ENCODE measurements around the gene ASTL.
"Not testable (repeated sequence)": the region's sequence is repeated elsewhere in the genome, so short reads cannot be mapped to it uniquely, and the experiment has no call there.

Gene ASTL

GRCh38 chr2:96087130-96087529 is 51.2 kb downstream of the ASTL start:
- H3K4me3 ChIP-seq (ENCODE audit: low read depth, low read length), result no peak overlapping the region
- DNase-seq (ENCODE audit: low read depth), result no peak
- TF ChIP-seq, protein P1, sequence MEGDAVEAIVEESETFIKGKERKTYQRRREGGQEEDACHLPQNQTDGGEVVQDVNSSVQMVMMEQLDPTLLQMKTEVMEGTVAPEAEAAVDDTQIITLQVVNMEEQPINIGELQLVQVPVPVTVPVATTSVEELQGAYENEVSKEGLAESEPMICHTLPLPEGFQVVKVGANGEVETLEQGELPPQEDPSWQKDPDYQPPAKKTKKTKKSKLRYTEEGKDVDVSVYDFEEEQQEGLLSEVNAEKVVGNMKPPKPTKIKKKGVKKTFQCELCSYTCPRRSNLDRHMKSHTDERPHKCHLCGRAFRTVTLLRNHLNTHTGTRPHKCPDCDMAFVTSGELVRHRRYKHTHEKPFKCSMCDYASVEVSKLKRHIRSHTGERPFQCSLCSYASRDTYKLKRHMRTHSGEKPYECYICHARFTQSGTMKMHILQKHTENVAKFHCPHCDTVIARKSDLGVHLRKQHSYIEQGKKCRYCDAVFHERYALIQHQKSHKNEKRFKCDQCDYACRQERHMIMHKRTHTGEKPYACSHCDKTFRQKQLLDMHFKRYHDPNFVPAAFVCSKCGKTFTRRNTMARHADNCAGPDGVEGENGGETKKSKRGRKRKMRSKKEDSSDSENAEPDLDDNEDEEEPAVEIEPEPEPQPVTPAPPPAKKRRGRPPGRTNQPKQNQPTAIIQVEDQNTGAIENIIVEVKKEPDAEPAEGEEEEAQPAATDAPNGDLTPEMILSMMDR (IDR thresholded peaks at IDR 0.05; ENCODE audit: control insufficient read depth, extremely low read depth, insufficient read depth), result no peak

DNA sequence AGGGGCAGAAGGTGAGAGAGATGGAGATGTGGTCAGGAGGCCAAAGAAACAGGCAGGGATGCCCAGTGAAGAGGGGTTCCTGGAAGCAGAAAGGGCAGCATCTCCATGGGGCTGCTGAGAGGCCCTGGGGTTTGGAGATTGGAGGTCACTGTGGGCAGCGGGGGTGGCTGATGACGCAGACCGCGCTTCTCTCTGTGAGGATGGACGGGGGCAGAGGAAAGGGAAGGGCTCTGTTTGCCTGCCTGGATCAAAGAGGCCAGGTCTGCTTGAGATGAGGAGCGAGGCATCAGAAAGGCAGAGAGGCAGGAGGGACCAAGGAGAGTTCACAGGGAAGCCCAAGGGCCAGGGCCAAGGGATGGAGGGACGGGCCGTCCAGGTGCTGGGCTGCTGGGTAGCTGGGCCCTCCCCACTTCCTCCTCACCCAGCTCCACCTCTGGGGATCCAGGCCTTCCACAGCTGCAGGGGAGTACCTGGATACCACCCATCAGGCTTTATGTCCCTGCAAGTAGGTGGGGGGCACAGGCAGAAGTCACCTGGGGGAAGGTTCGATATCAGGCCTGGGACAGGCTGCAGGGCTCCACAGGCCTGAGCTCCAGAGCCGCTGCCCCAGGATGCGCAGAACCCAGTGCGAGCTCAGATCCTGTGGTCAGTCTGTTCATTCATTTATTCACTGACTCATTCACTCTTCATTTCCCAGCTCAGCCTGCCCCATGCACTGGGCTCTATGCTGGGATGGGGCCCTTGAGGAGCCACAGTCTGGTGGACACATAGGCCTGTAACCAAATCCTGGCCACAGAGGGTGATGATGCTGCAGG is 52.6 kb downstream of the ASTL start:
- no peak overlapping the region for H3K4me3 ChIP-seq (ENCODE audit: low read depth, low read length)
- TF ChIP-seq, protein P1 (IDR thresholded peaks at IDR 0.05; ENCODE audit: control insufficient read depth, extremely low read depth, insufficient read depth), result no peak
- no peak for DNase-seq (ENCODE audit: low read depth)

GRCh38 chr2:96084858-96085518 is 53.3 kb downstream of the ASTL start:
- H3K4me3 ChIP-seq (ENCODE audit: low read depth, low read length); DNase-seq (ENCODE audit: low read depth): not testable (repeated sequence)

DNA sequence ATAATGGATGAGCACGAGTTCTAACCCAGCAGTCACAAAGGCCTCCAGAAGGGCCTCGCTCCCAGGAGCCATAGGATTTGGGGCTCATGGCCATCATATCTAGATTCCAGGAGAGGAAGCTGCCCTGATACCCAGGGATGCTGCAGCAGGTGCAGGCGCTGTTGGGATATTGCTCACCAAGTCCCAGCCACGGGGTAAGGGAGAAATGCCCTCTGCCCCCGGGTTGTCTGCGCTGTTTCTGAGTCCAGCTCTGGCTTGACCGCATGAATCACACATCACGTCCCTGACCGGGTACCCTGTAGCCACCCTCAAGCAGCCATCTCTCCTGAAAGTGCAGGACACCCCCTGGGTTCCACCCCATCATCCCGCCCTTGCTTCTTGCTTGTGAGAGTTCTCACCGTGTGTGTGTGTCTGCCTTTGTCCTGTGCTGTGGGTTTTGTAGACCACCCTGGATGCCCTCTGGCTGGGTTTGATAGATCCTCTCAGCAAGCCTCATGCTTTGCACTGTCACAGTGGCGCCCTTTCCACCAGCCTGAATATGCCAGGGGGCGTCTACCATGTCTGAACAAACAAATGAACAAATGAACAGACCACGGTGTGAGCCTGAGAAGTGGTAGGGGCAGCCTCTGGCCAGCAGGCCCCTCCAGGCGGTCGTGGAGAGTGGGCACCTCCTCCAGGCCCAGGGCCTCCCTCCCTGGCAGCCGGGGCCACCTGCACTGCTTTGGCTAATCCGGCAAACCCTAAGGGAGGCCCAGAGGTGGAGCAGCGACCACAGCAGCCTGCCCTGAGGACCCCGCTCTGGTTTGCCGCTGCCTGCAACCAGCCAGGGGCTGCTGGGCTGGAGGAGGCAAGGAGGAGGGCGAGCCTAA is 54.1 kb downstream of the ASTL start:
- TF ChIP-seq, protein P1 (IDR thresholded peaks at IDR 0.05; ENCODE audit: control insufficient read depth, extremely low read depth, insufficient read depth), result no peak
- no peak overlapping the region for H3K4me3 ChIP-seq (ENCODE audit: low read depth, low read length)
- no peak for DNase-seq (ENCODE audit: low read depth)

DNA sequence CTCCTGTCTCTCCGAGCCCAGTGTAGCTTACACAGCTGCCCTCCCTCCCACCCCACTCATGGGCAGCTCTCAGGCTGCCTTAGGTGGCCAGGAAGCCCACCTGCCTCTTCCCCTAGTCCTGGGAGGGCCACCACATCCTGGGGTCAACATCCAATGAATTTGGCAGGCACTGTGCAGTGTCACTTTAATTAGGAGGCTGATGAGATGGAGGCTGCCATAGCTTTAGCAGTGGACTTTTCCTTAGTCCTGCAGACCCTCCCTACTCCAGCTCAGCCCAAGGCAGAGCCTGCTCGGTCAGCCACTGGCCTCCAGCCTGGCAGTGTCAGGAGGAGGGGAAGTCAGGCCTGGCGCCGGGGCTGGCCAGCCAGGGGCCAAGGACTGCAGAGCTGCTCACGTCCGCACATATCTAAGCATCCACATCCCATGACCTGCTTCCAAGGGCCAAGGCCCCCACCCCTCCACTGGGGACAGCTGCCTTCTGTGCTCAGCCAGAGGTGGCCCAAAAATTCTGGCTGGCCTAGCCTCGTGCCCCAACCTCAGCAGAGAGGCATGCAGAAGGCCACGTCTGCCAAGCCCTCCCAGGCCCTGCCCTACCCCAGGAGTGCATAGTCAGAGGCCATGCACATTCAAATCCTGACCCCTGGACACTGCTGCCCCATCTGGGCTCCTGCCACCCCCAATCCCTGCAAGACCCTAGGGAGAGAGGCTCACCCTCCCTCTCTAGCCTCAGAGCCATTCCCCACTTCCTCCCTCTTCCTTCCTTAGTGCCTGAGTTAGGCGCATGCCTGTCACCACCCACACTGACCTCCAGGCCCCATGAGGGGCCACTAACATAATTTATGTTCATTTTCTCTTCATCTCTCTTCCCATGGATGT is 55.0 kb downstream of the ASTL start:
- H3K4me3 ChIP-seq (ENCODE audit: low read depth, low read length), result no peak overlapping the region
- no peak for DNase-seq (ENCODE audit: low read depth)
- TF ChIP-seq, protein P1 (IDR thresholded peaks at IDR 0.05; ENCODE audit: control insufficient read depth, extremely low read depth, insufficient read depth), result no peak

DNA sequence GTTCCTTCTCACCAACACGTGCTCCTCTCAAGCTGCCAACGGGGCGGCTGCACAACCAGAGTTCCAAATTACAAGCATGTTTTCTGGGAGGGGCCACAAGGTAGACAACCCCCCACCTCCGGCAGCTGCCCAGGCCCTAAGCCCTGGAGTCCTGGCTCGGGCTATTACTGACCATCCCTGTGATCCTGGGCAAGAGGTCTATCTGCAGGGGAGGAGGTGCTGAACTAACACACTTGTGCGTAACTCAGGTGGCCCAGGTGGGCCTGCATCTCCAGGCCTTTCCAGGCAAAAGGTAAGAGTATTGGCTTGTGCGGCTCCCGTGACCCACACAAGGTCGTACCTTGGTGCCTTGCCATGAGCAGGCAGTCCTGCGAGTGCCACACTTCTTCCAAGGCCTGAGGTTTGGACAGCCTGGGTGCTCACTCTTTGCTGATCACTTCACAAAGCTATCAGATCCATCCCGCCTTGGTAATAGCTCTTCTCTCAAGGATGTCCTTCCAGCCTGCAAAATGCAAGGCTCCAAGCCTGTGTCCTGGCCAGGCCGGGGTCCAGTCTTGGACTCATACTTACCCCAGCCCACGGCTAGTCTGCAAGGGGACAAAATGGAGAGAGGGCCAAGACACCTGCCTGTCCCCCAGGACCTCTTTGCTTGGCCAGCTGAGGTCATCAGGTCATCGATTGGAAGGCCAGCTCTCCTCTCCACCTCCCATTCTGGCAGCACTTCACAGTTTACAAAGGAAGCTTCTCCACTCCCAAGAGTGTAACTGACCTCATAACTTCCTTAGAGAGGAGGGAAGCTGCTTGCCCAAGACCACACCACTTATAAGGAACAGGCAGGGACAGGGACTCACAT is 55.9 kb downstream of the ASTL start:
- TF ChIP-seq, protein P1 (IDR thresholded peaks at IDR 0.05; ENCODE audit: control insufficient read depth, extremely low read depth, insufficient read depth), result no peak
- no peak for DNase-seq (ENCODE audit: low read depth)
- H3K4me3 ChIP-seq (ENCODE audit: low read depth, low read length), result no peak overlapping the region

Measured in LNCaP clone FGC (cell line).